H1 (cell line): Measurements from ENCODE around the gene MAFB. TPM values are rescaled to one million over a fixed set of nuclear protein-coding genes. Genes with fewer than 3 reads are reported as not detected.

ENCODE experiments used
- CTCF ChIA-PET: fragments of 300-600 bp; sonication (Branson Sonifier 250); formaldehyde crosslinking; loops from one replicate; lab custom pipeline; 2021; ENCODE audit not compliant: partially characterized antibody; lab: Charles Lee
- POLR2A ChIA-PET: fragments of 300-600 bp; sonication (Branson Sonifier 250); formaldehyde crosslinking; loops from one replicate; lab custom pipeline; 2021; ENCODE audit warnings: inconsistent platforms; ENCODE audit not compliant: partially characterized antibody; lab: Charles Lee
- DNase-seq, 2 experiments: peaks; one replicate each; pipeline versions ENCODE4 v3.0.0 to v3.0.0-alpha.2; 2010 to 2022; ENCODE audit warnings: low spot score in 2 of 2, low read depth in 1 of 2, mixed read lengths in 1 of 2
- FAIRE-seq: peaks from 2 replicates; lab custom pipeline; 2011; peaks lifted over from hg19 to GRCh38; lab: Jason Lieb, UNC
- H2AFZ ChIP-seq: 2 replicates; pipeline ENCODE4 v1.8.1; 2012; ENCODE audit warnings: low read length, inconsistent platforms
- H2AK5ac ChIP-seq: 2 replicates; pipeline ENCODE4 v1.6.1; 2013; ENCODE audit warnings: low read depth, low read length
- H2BK120ac ChIP-seq: replicated peaks from 2 replicates; pipeline ENCODE3; 2013; ENCODE audit warnings: low read depth, low read length, inconsistent platforms
- H2BK12ac ChIP-seq: 2 replicates; pipeline ENCODE4 v1.6.1; 2013; ENCODE audit warnings: low read depth, low read length
- H2BK15ac ChIP-seq: 2 replicates; pipeline ENCODE4 v1.6.1; 2013; ENCODE audit warnings: low read length
- H2BK20ac ChIP-seq: 2 replicates; pipeline ENCODE4 v1.6.1; 2013; ENCODE audit warnings: low read length
- H2BK5ac ChIP-seq: 2 replicates; pipeline ENCODE4 v1.6.1; 2013; ENCODE audit warnings: low read depth, low read length
- H3K14ac ChIP-seq: 2 replicates; pipeline ENCODE4 v1.6.1; 2013; ENCODE audit warnings: inconsistent platforms; ENCODE audit not compliant: insufficient read length
- H3K18ac ChIP-seq: 2 replicates; pipeline ENCODE4 v1.6.1; 2013; ENCODE audit warnings: low read length; ENCODE audit errors: extremely low read depth
- H3K23ac ChIP-seq: 2 replicates; pipeline ENCODE4 v1.6.1; 2013; ENCODE audit warnings: inconsistent platforms; ENCODE audit not compliant: insufficient read length
- H3K23me2 ChIP-seq: 2 replicates; pipeline ENCODE4 v1.6.1; 2013; ENCODE audit warnings: low read depth, low read length
- H3K27ac ChIP-seq: 2 replicates; pipeline ENCODE4 v1.6.1; 2011; ENCODE audit warnings: low read depth, low read length, inconsistent platforms
- H3K27me3 ChIP-seq, 4 experiments: replicated peaks in 1 of 4; 1 replicate in 1 of 4; 2 replicates in 3 of 4; pipeline versions ENCODE4 v1.6.1 to v1.8.1; 2011 to 2013; ENCODE audit warnings: low read length in 3 of 4, mild to moderate bottlenecking in 3 of 4, inconsistent platforms in 2 of 4, mixed read lengths in 2 of 4, moderate library complexity in 1 of 4; ENCODE audit not compliant: control insufficient read depth in 3 of 4, insufficient read depth in 3 of 4; ENCODE audit errors: extremely low read depth in 1 of 4
- H3K36me3 ChIP-seq, 4 experiments: 2 replicates each; pipeline versions ENCODE4 v1.6.1 to v1.8.1; 2011 to 2013; ENCODE audit warnings: mild to moderate bottlenecking in 4 of 4, low read length in 3 of 4, moderate library complexity in 2 of 4, control low read depth in 1 of 4, inconsistent platforms in 1 of 4; ENCODE audit not compliant: insufficient read depth in 4 of 4, control insufficient read depth in 2 of 4
- H3K4ac ChIP-seq: replicated peaks from 2 replicates; pipeline ENCODE3; 2013; ENCODE audit warnings: low read length, low read depth, mixed read lengths, inconsistent platforms; ENCODE audit not compliant: insufficient read length
- H3K4me1 ChIP-seq, 4 experiments: replicated peaks in 1 of 4; 1 replicate in 1 of 4; 2 replicates in 3 of 4; pipeline versions ENCODE4 v1.6.1 to v1.8.1; 2011 to 2013; ENCODE audit warnings: low read length in 3 of 4, inconsistent platforms in 2 of 4, mixed read lengths in 1 of 4; ENCODE audit not compliant: insufficient read depth in 4 of 4, control insufficient read depth in 3 of 4
- H3K4me2 ChIP-seq, 2 experiments: 2 replicates each; pipeline versions ENCODE4 v1.6.1 to v1.8.1; 2011 to 2013; ENCODE audit warnings: low read depth in 2 of 2, low read length in 2 of 2, control low read depth in 1 of 2, inconsistent platforms in 1 of 2, mild to moderate bottlenecking in 1 of 2; ENCODE audit not compliant: insufficient read depth in 1 of 2
- H3K4me3 ChIP-seq, 4 experiments: fragments of 200-600, 300-600 bp in 1 of 4; sonication (generic), shearing (Covaris generic), sonication (Bioruptor Twin) in 1 of 4; 2 replicates each; pipeline versions ENCODE4 v1.5.1 to v1.8.1; 2011 to 2016; ENCODE audit warnings: low read length in 4 of 4, low read depth in 3 of 4, control low read depth in 2 of 4, inconsistent platforms in 2 of 4, mild to moderate bottlenecking in 2 of 4, mixed read lengths in 1 of 4, moderate library complexity in 1 of 4; ENCODE audit not compliant: insufficient read depth in 2 of 4; ENCODE audit errors: extremely low read depth in 1 of 4
- H3K56ac ChIP-seq: replicated peaks from 2 replicates; pipeline ENCODE3; 2013; ENCODE audit warnings: low read depth, mild to moderate bottlenecking, mixed read lengths, low read length, inconsistent platforms; ENCODE audit not compliant: insufficient read length
- H3K79me1 ChIP-seq: 2 replicates; pipeline ENCODE4 v1.6.1; 2013; ENCODE audit warnings: low read depth, low read length, control low read depth
- H3K79me2 ChIP-seq, 2 experiments: 2 replicates each; pipeline versions ENCODE4 v1.6.1 to v1.8.1; 2012 to 2013; ENCODE audit warnings: low read length in 2 of 2, mild to moderate bottlenecking in 2 of 2, inconsistent platforms in 1 of 2; ENCODE audit not compliant: insufficient read depth in 2 of 2, control insufficient read depth in 1 of 2
- H3K9ac ChIP-seq, 4 experiments: replicated peaks in 1 of 4; 1 replicate in 1 of 4; 2 replicates in 3 of 4; pipeline versions ENCODE4 v1.6.1 to v1.8.1; 2011 to 2013; ENCODE audit warnings: low read depth in 3 of 4, low read length in 3 of 4, control low read depth in 2 of 4, mild to moderate bottlenecking in 2 of 4, moderate library complexity in 2 of 4, inconsistent platforms in 1 of 4; ENCODE audit errors: extremely low read depth in 1 of 4
- H3K9me3 ChIP-seq, 2 experiments: 2 replicates each; pipeline versions ENCODE4 v1.6.1 to v1.8.1; 2012 to 2013; ENCODE audit warnings: mild to moderate bottlenecking in 2 of 2, moderate library complexity in 2 of 2, control low read depth in 1 of 2, inconsistent platforms in 1 of 2, low read depth in 1 of 2, low read length in 1 of 2, mixed read lengths in 1 of 2; ENCODE audit not compliant: insufficient read depth in 2 of 2
- H4K20me1 ChIP-seq, 2 experiments: replicated peaks in 1 of 2; 2 replicates each; pipeline versions ENCODE3 to v1.8.1; 2011 to 2013; ENCODE audit warnings: inconsistent platforms in 2 of 2, low read length in 2 of 2, mild to moderate bottlenecking in 1 of 2; ENCODE audit not compliant: insufficient read depth in 2 of 2, control insufficient read depth in 1 of 2
- H4K5ac ChIP-seq: 2 replicates; pipeline ENCODE4 v1.6.1; 2013; ENCODE audit warnings: low read length, low read depth, mixed read lengths, inconsistent platforms; ENCODE audit not compliant: insufficient read length
- H4K8ac ChIP-seq: 2 replicates; pipeline ENCODE4 v1.8.0; 2013; ENCODE audit warnings: mild to moderate bottlenecking, moderate library complexity, low read length, inconsistent platforms; ENCODE audit not compliant: insufficient read depth; ENCODE audit errors: extremely low read depth
- H4K91ac ChIP-seq: replicated peaks from 2 replicates; pipeline ENCODE3; 2013; ENCODE audit warnings: low read length, mixed read lengths, inconsistent platforms; ENCODE audit not compliant: insufficient read length
- CEBPB ChIP-seq: IDR thresholded peaks from 2 replicates; pipeline ENCODE4 v1.6.1; 2012; ENCODE audit warnings: low read depth, low read length
- CHD1 ChIP-seq: IDR thresholded peaks from 2 replicates; pipeline ENCODE4 v1.6.1; 2012; ENCODE audit warnings: low read depth, low read length, improper control_type of control experiment
- CTCF ChIP-seq, 3 experiments: IDR thresholded peaks; 1 replicate in 2 of 3; 2 replicates in 1 of 3; pipeline versions ENCODE4 v1.5.1 to v1.6.1; 2011; ENCODE audit warnings: low read length in 3 of 3, mild to moderate bottlenecking in 3 of 3, inconsistent platforms in 2 of 3, low read depth in 1 of 3, moderate library complexity in 1 of 3; ENCODE audit not compliant: insufficient read depth in 1 of 3; ENCODE audit errors: control extremely low read depth in 1 of 3
- FOSL1 ChIP-seq: IDR thresholded peaks from 2 replicates; pipeline ENCODE4 v1.6.1; 2011; ENCODE audit warnings: mild to moderate bottlenecking, low read depth, low read length, moderate library complexity; ENCODE audit not compliant: insufficient read depth
- NANOG ChIP-seq: IDR thresholded peaks from 2 replicates; pipeline ENCODE4 v1.6.1; 2011; ENCODE audit warnings: low read length, low read depth, mild to moderate bottlenecking, inconsistent platforms; ENCODE audit not compliant: insufficient read depth, poor library complexity, severe bottlenecking
- NRF1 ChIP-seq: IDR thresholded peaks from 2 replicates; pipeline ENCODE4 v1.6.1; 2011; ENCODE audit warnings: mild to moderate bottlenecking, low read depth, low read length, improper control_type of control experiment
- SIX5 ChIP-seq: IDR thresholded peaks from 2 replicates; pipeline ENCODE4 v1.6.1; 2011; ENCODE audit warnings: mild to moderate bottlenecking, low read depth, low read length
- SUZ12 ChIP-seq: fragments of 200-600 bp; sonication (generic); IDR thresholded peaks from 2 replicates; pipeline ENCODE4 v1.6.1; 2012; ENCODE audit warnings: mild to moderate bottlenecking, inconsistent platforms, low read length, moderate library complexity, mixed read lengths
- USF2 ChIP-seq: IDR thresholded peaks from 2 replicates; pipeline ENCODE4 v1.6.1; 2011; ENCODE audit warnings: low read length, improper control_type of control experiment
- ZNF274 ChIP-seq: IDR thresholded peaks from 2 replicates; pipeline ENCODE4 v1.7.0; 2012; ENCODE audit warnings: low read length, borderline replicate concordance; ENCODE audit errors: extremely low read depth
- WGBS, 2 experiments: shearing (Covaris generic) in 1 of 2; methylation state at CpG; one replicate each; pipeline versions ENCODE4 v1.1.6 to v1.1.7; 2013 to 2015; ENCODE audit warnings: low lambda C conversion rate in 2 of 2, mixed read lengths in 2 of 2, inconsistent platforms in 1 of 2, low coverage in 1 of 2, missing lambda C conversion rate in 1 of 2; ENCODE audit not compliant: insufficient replicate concordance in 2 of 2, insufficient coverage in 1 of 2, insufficient read length in 1 of 2; ENCODE audit errors: extremely low coverage in 1 of 2, missing lambda C conversion rate in 1 of 2; 5-methylcytosine and 5-hydroxymethylcytosine counted together
- polyA plus RNA-seq, 7 experiments: library from polyadenylated mRNA; depleted of rRNA in 3 of 7; stranded (reverse) in 5 of 7; unstranded in 2 of 7; fragments of >200 nt in 5 of 7; fragments of 200-250 nt in 2 of 7; gene quantifications; 1 replicate in 5 of 7; 2 replicates in 1 of 7; 4 replicates in 1 of 7; pipeline versions ENCODE4 v1.2.1 to v1.2.3, GENCODE V29; 2011 to 2013; ENCODE audit warnings: missing spikeins in 2 of 7, mixed read lengths in 2 of 7
- total RNA-seq: library from RNA; stranded (reverse); fragmentation: NEBNext Ultra II Directional; extraction: Animal tissue kit (Norgen Biotek cat#: 25700); gene quantifications from 2 replicates; pipeline ENCODE4 v1.2.1, GENCODE V29; 2021

MAFB gene
- total and polyA plus RNA-seq, 2 of the 8 experiments (the other 6 are each of a cell fraction or from before 2014, with no cell fraction given), result 0.83 to 1.8 TPM

GRCh38 chr20:40694246-40694645, 5.2 kb upstream of the MAFB start:
- H3K4me3 ChIP-seq, result no peak overlapping the region
- no peak overlapping the region for H2BK5ac ChIP-seq
- H3K36me3 ChIP-seq, result no peaks in the 10 kb centered on the region; a peak in 1 of 8 replicates
- no peak overlapping the region for H3K23ac ChIP-seq
- H2BK15ac ChIP-seq, result no peak overlapping the region
- H2BK20ac ChIP-seq, result no peak overlapping the region
- H3K23me2 ChIP-seq, result peaks cover 6% of the 10 kb centered on the region; the same call in 1 of the 2 replicates
- FAIRE-seq (no peak), DNase-seq (no peak)
- ChIA-PET POLR2A (interaction anchor here (0.6 kb wide), 1 partner anchor 71 kb away, joined by 3 read pairs; no protein-coding TSS in a partner anchor), CTCF (interaction anchor here (1.5 to 2.7 kb wide), 2 partner anchors 10 to 49 kb away, joined by 4 to 9 read pairs; no protein-coding TSS in a partner anchor)
- no peak overlapping the region for H3K18ac ChIP-seq
- H3K56ac ChIP-seq, result no peak overlapping the region
- H3K4ac ChIP-seq, result no peak overlapping the region
- H3K79me1 ChIP-seq, result no peaks in the 10 kb centered on the region
- H2BK120ac ChIP-seq, result no peak overlapping the region
- peaks cover 6 to 8% of the 10 kb centered on the region in 2 experiments for H4K20me1 ChIP-seq
- no peak overlapping the region for H3K9ac ChIP-seq
- H3K79me2 ChIP-seq, result no peaks in the 10 kb centered on the region
- WGBS, 2 experiments, result 74% methylated on average over 3 of the region's 3 CpGs; no CpG with 5 or more reads in 1 of the 2 experiments
- H3K14ac ChIP-seq, result no peak overlapping the region
- H2AFZ ChIP-seq, result no peak overlapping the region
- peaks cover 49 to 86% (median 70%) of the 10 kb centered on the region in 4 experiments for H3K27me3 ChIP-seq
- H4K91ac ChIP-seq, result no peak overlapping the region
- no peak overlapping the region for H4K5ac ChIP-seq
- no peak overlapping the region for H2BK12ac ChIP-seq
- no peak overlapping the region for H2AK5ac ChIP-seq
- H3K4me2 ChIP-seq, result no peak overlapping the region
- no peaks in the 10 kb centered on the region for H3K9me3 ChIP-seq
- no peak overlapping the region for H3K27ac ChIP-seq
- no peak overlapping the region for H4K8ac ChIP-seq
- H3K4me1 ChIP-seq, result peaks cover 0 to 27% (median 16%) of the 10 kb centered on the region in 4 experiments; a peak in 6 of 7 replicates
- TF ChIP-seq CTCF (IDR thresholded peaks at IDR 0.05; ENCODE audit: control extremely low read depth in 1 of 3, insufficient read depth in 1 of 3, low read depth in 1 of 3, low read length in 3 of 3) (no peak), USF2 (no peak), SUZ12 (no peak), NRF1 (no peak), SIX5 (no peak), FOSL1 (no peak), NANOG (no peak), CHD1 (no peak), CEBPB (no peak), ZNF274 (no peak)
